ENCODE results near the gene ZNF132. TPM values are rescaled to one million over a fixed set of nuclear protein-coding genes. Genes with fewer than 3 reads are reported as not detected.
A peak's percentile ranks its signal among the peaks of the same experiment; 100 is the strongest.

ZNF132 gene
- total RNA-seq, 1 experiment from 2014 or later = 1.5 TPM

DNA sequence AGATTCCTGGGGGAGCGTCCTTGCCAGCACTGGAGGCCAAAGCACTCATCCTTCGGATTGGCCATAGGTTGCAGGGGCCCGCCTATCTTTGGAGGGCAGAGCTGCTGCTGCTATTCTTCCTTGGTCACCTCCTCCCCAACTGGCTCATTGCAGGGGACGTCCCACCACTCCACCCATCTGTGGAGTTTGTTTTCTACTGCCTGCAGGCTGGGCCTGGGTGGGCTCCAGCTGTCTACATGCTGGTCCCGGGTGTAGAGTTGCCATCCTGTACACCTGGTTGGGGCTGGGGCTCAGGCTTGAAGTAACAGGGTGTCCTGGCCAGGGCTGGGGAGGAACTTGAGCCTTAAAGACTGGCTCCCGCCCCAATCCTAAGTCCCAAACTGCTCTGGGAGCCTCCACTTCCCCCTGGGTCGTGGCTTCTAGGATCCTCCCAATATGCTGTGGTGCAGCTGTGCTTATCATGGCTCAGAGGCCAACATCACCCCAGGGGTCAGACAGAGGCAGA lies 42.4 kb downstream of the ZNF132 start:
- no peak for DNase-seq
- Histone ChIP-seq H3K9me3 (ENCODE audit: insufficient read depth, low read depth) (no peaks in the 10 kb centered on the region), H4K20me1 (ENCODE audit: insufficient read depth) (peaks cover 12% of the 10 kb centered on the region), H3K27me3 (ENCODE audit: insufficient read depth, low read depth) (no peaks in the 10 kb centered on the region), H2AFZ (no peak overlapping the region), H3K4me1 (replicated peaks; ENCODE audit: insufficient read depth) (peaks cover 32% of the 10 kb centered on the region), H3K4me2 (no peak overlapping the region), H3K79me2 (ENCODE audit: low read depth) (peaks cover 10% of the 10 kb centered on the region; the same call in 1 of the 2 replicates), H3K4me3 (no peak overlapping the region), H3K9me2 (ENCODE audit: insufficient read depth) (no peaks in the 10 kb centered on the region), H3F3A (ENCODE audit: insufficient read depth, low read depth) (peaks cover 35% of the 10 kb centered on the region), H3K27ac (no peak overlapping the region), H3K36me3 (ENCODE audit: low read depth) (no peaks in the 10 kb centered on the region)
- BruUV-seq (replicated peaks) = no TSS peak
- POLR2A ChIA-PET (ENCODE audit: unreplicated experiment) = no interaction called here
- CTCF ChIA-PET = no interaction called here
- intact Hi-C loops (cut with micrococcal nuclease; ENCODE audit: unreplicated experiment) = no loop called here
- no peak for TF ChIP-seq EZH2 (IDR thresholded peaks at IDR 0.05; ENCODE audit: low read depth)
- TF ChIP-seq, protein P1, sequence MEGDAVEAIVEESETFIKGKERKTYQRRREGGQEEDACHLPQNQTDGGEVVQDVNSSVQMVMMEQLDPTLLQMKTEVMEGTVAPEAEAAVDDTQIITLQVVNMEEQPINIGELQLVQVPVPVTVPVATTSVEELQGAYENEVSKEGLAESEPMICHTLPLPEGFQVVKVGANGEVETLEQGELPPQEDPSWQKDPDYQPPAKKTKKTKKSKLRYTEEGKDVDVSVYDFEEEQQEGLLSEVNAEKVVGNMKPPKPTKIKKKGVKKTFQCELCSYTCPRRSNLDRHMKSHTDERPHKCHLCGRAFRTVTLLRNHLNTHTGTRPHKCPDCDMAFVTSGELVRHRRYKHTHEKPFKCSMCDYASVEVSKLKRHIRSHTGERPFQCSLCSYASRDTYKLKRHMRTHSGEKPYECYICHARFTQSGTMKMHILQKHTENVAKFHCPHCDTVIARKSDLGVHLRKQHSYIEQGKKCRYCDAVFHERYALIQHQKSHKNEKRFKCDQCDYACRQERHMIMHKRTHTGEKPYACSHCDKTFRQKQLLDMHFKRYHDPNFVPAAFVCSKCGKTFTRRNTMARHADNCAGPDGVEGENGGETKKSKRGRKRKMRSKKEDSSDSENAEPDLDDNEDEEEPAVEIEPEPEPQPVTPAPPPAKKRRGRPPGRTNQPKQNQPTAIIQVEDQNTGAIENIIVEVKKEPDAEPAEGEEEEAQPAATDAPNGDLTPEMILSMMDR (conservative IDR thresholded peaks at IDR 0.05) = no peak

DNA sequence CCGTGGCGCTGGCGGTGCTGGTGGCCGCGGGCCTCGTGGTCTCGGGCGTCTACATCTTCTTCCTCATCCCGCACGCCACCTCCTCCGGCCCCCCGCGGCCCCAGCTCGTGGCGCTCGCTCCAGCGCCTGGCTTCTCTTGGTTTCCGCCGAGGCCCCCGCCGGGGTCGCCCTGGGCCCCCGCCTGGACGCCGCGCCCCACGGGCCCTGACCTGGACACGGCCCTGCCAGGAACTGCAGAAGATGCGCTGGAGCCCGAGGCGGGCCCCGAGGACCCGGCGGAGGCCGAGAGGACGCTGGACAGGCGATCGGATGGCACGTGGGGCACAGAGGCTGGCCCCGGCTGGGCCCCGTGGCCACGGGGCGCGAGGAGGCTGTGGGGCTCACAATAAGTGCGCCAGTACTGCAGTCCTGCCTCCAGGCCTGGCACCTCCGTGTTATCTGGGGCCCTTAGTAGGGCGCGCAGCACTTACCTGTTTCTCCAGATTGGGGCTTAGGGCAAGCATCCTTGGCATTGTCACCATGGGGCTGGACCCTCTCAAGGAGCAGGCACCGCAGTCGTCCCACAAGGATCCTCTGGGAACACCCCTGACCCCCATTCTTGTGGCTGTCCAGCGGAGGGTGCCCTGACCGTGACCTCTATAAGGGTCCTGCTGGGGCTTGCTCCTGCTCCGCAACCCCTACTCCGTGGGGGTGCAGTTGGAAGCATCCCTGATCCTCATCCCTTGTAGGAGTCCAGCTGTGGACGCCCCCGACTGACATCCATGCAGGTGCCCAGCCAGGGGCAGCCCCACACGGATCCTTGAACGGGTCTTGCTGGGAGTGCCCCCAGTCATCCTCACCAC lies 43.0 kb downstream of the ZNF132 start:
- Histone ChIP-seq H3K79me2 (ENCODE audit: low read depth) (peaks cover 8% of the 10 kb centered on the region; the same call in 1 of the 2 replicates), H3K4me2 (no peak overlapping the region), H4K20me1 (ENCODE audit: insufficient read depth) (peaks cover 16% of the 10 kb centered on the region), H3K27me3 (ENCODE audit: insufficient read depth, low read depth) (no peaks in the 10 kb centered on the region), H3F3A (ENCODE audit: insufficient read depth, low read depth) (peaks cover 41% of the 10 kb centered on the region), H2AFZ (no peak overlapping the region), H3K4me3 (no peak overlapping the region), H3K36me3 (ENCODE audit: low read depth) (no peaks in the 10 kb centered on the region), H3K27ac (no peak overlapping the region), H3K9me2 (ENCODE audit: insufficient read depth) (no peaks in the 10 kb centered on the region), H3K4me1 (replicated peaks; ENCODE audit: insufficient read depth) (peaks cover 32% of the 10 kb centered on the region), H3K9me3 (ENCODE audit: insufficient read depth, low read depth) (no peaks in the 10 kb centered on the region)
- TF ChIP-seq EZH2 (IDR thresholded peaks at IDR 0.05; ENCODE audit: low read depth) = no peak
- TF ChIP-seq, protein P1 (conservative IDR thresholded peaks at IDR 0.05) = no peak
- no TSS peak for BruUV-seq (replicated peaks)
- no peak for DNase-seq
- ChIA-PET POLR2A (ENCODE audit: unreplicated experiment) (no interaction called here), CTCF (no interaction called here)
- intact Hi-C loops (cut with micrococcal nuclease; ENCODE audit: unreplicated experiment) = no loop called here

DNA sequence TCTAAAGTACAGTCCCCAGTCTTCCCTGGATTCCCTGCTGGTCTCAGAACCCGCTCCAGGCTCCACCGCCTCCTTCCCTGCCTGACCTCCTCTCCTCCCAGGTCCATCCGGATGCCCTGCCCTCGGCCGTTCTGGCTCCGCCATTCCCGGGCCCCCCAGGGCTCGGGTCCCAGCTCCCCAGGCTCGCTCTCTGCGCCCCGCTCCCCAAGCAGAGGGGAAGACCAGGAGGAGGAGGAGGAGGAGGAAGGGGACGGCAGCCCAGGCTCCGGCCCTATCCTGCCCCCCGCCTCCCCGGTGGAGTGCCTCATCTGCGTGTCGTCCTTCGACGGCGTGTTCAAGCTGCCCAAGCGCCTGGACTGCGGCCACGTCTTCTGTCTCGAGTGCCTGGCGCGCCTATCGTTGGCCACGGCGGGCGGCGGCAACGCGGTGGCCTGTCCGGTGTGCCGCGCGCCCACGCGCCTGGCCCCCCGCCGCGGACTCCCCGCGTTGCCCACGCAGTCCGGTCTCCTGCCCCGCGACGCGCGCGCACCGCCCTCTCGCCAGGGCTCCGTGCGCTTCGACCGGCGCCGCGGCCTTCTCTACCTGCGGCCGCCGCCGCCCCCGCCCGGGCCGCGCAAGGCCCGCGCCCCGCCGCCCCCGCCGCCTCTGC lies 43.9 kb downstream of the ZNF132 start:
- Histone ChIP-seq H3K4me3 (no peak overlapping the region), H3K4me2 (peak overlapping the region; percentile 49), H3F3A (ENCODE audit: insufficient read depth, low read depth) (peaks cover 43% of the 10 kb centered on the region), H3K36me3 (ENCODE audit: low read depth) (no peaks in the 10 kb centered on the region), H3K4me1 (replicated peaks; ENCODE audit: insufficient read depth) (peaks cover 32% of the 10 kb centered on the region), H3K79me2 (ENCODE audit: low read depth) (peaks cover 17% of the 10 kb centered on the region), H4K20me1 (ENCODE audit: insufficient read depth) (peaks cover 20% of the 10 kb centered on the region), H3K9me2 (ENCODE audit: insufficient read depth) (no peaks in the 10 kb centered on the region), H2AFZ (no peak overlapping the region), H3K9me3 (ENCODE audit: insufficient read depth, low read depth) (no peaks in the 10 kb centered on the region), H3K27me3 (ENCODE audit: insufficient read depth, low read depth) (no peaks in the 10 kb centered on the region), H3K27ac (no peak overlapping the region)
- ChIA-PET CTCF (no interaction called here), POLR2A (ENCODE audit: unreplicated experiment) (interaction anchor here (0.7 kb wide), 1 partner anchor 61 kb away, joined by 4 read pairs; no protein-coding TSS in a partner anchor)
- no TSS peak for BruUV-seq (replicated peaks)
- DNase-seq = no peak
- TF ChIP-seq, protein P1 (conservative IDR thresholded peaks at IDR 0.05) = no peak
- no peak for TF ChIP-seq EZH2 (IDR thresholded peaks at IDR 0.05; ENCODE audit: low read depth)
- intact Hi-C loops (cut with micrococcal nuclease; ENCODE audit: unreplicated experiment) = loop anchor here (2.0 kb wide), 1 partner anchor 15 kb away; the partner anchor contains the start of gene ZNF837
